Activated CD4-positive, alpha-beta T cell treated with anti-CD3 and anti-CD28 coated beads for 1 hour (primary cell): ENCODE measurements around the gene EID1.

ENCODE experiments used
- DNase-seq: peaks from one replicate; pipeline ENCODE4 v3.0.0-alpha.2; 2020

The EID1 gene

GRCh38 chr15:48915861-48916260 lies 37.9 kb downstream of the EID1 start:
- no peak for DNase-seq

- no peak for DNase-seq
Observed at GRCh38 chr15:48916721-48917120, 38.8 kb downstream of the EID1 start.

GRCh38 chr15:48922046-48922445 lies 44.1 kb downstream of the EID1 start:
- DNase-seq: no peak

- DNase-seq: no peak
Observed at GRCh38 chr15:48924528-48925393, 46.8 kb downstream of the EID1 start.

GRCh38 chr15:48925714-48926223 lies 47.8 kb downstream of the EID1 start:
- no peak for DNase-seq

GRCh38 chr15:48928877-48929538 lies 51.1 kb downstream of the EID1 start:
- DNase-seq: no peak

- DNase-seq: no peak
Observed at GRCh38 chr15:48929661-48930060, 51.7 kb downstream of the EID1 start.
